Fibroblast of villous mesenchyme (primary cell): ENCODE results near the gene NUDT6. TPM values are rescaled to one million over a fixed set of nuclear protein-coding genes. Genes with fewer than 3 reads are reported as not detected.
A peak's percentile ranks its signal among the peaks of the same experiment; 100 is the strongest.

Source experiments
- DNase-seq: peaks from one replicate; pipeline ENCODE4 v3.0.0-alpha.2; 2010; ENCODE audit warnings: low read depth
- H3K4me3 ChIP-seq: 2 replicates; pipeline ENCODE4 v1.5.1; 2011; ENCODE audit warnings: low read depth, mild to moderate bottlenecking, low read length
- total RNA-seq: library from RNA; depleted of rRNA; stranded (reverse); fragments of >200 nt; gene quantifications from 2 replicates; pipeline ENCODE4 v1.2.3, GENCODE V29; 2012
- TF ChIP-seq, protein P1 (sequence below): IDR thresholded peaks from 2 replicates; pipeline ENCODE4 v1.5.1; 2012; ENCODE audit warnings: low read depth, mild to moderate bottlenecking, low read length; ENCODE audit not compliant: insufficient read depth

Gene NUDT6
- total RNA-seq, 1 donor, result 3.9 TPM

DNA sequence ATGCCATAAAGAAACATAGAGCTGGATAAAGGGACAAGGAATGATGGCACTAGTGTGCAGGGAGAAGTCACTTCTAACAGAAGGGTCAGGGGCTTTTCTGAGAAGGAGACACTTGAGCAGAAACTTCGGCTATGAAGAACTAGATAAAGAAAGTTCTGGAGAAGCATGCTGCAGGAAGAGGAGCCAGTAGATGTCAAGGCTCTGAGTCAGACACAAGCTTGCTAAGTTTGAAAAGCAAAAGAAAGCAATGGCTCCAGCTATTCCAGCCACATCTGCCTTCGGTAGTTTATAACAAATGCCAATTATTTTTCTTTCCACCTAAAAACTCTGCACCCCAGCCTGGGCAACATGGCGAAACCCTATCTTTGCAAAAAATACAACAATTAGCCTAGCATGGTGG lies 7.5 kb downstream of the NUDT6 start:
- no peak overlapping the region for H3K4me3 ChIP-seq
- peak; percentile 39 for DNase-seq
- TF ChIP-seq, protein P1, sequence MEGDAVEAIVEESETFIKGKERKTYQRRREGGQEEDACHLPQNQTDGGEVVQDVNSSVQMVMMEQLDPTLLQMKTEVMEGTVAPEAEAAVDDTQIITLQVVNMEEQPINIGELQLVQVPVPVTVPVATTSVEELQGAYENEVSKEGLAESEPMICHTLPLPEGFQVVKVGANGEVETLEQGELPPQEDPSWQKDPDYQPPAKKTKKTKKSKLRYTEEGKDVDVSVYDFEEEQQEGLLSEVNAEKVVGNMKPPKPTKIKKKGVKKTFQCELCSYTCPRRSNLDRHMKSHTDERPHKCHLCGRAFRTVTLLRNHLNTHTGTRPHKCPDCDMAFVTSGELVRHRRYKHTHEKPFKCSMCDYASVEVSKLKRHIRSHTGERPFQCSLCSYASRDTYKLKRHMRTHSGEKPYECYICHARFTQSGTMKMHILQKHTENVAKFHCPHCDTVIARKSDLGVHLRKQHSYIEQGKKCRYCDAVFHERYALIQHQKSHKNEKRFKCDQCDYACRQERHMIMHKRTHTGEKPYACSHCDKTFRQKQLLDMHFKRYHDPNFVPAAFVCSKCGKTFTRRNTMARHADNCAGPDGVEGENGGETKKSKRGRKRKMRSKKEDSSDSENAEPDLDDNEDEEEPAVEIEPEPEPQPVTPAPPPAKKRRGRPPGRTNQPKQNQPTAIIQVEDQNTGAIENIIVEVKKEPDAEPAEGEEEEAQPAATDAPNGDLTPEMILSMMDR, result no peak

DNA sequence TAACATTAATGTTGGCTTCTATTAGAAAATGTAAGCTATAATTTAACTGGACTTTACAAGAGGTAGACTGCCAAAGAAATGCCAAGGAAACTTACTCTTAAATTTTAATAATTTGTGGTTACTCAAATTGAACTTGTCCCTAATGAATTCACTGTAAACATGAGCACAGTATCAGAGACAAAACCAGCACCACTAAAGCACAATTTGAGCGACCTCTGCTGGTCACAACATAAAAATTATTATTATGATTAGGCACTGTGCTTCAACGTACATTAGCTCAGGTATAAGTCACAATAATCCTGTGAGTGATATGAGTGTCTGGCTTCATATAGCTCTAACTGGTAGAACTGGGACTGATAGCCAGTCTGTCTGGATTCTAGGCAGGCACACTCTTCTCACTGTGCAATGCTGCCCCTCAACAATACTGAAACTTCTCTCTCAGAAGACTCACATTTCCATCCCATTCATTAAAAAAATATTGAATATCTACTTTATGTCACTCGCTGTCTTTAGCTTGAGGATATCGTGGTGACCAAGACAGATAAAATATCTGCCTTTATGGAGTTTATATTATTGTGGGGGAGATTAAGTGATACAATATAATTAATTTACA lies 8.0 kb downstream of the NUDT6 start:
- peak; percentile 48 for DNase-seq
- H3K4me3 ChIP-seq, result no peak overlapping the region
- TF ChIP-seq, protein P1, result peak; percentile 44

DNA sequence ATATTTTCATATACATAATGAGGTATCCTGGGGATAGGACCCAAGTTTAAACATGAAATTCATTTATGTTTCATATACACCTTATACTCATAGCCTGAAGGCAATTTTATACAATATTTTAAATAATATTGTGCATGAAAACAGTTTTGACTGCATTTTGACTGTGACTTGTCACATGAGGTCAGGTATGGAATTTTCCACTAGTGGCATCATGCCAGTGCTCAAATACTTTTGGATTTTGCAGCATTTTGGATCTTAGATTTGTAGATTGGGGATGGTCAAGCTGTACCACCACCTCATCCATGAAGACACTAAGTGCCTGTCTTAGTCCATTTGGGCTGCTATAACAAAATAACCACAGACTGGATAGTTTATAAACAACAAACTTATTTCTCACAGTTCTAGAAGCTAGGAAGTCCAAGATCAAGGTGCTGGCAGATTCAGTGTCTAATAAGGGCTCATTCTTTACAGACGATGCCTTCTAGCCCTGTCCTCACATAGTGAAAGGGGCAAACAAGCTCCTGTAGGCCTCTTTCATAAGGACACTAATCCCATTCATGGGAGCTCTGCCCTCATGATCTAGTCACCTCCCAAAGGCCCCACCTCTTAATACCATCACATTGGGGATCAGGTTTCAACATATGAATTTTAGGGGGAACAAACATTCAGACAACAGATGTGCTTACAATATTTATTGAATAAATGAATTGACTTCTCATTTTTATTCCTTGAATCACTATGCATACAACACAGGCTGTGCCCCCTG lies 9.4 kb downstream of the NUDT6 start:
- no peak overlapping the region for H3K4me3 ChIP-seq
- no peak for DNase-seq
- TF ChIP-seq, protein P1, result no peak

DNA sequence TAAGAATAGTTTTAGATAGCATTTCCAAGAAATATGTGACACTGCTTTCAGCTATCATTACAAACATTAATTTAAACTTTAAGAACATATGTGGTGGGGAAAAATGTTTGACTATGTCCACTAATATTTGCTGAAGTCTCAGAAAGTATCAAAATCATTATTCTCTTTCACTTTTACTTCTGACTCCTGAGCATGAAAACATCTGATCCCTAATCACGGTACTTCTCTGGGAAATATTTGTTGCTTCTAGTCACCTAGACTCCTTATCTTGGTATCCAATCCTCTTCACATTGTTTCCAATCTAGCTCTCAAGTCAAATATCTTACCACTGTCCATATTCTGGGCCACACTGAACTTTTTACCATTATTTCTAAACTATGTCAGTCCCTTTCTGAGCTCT lies 10.8 kb downstream of the NUDT6 start:
- H3K4me3 ChIP-seq, result no peak overlapping the region
- TF ChIP-seq, protein P1, result no peak
- no peak for DNase-seq

DNA sequence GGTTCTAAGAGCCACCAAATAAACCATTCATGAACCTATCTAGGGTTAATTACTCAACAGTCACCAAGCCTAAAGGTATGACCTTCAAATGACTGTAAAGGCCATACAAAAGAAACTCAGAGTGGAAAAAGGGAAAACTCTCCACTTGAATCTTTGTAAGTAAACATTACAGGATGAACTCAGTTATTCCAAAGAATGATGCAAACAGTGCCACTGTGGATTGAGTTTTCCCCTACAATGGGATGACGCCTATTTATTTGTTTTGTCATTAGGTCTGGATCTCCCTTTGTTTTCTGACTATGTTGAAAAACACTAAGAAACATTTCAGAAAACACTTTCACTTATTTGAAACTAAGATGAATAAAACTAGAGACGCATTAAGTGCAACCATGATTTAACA lies 12.7 kb downstream of the NUDT6 start:
- TF ChIP-seq, protein P1, result no peak
- no peak overlapping the region for H3K4me3 ChIP-seq
- no peak for DNase-seq

DNA sequence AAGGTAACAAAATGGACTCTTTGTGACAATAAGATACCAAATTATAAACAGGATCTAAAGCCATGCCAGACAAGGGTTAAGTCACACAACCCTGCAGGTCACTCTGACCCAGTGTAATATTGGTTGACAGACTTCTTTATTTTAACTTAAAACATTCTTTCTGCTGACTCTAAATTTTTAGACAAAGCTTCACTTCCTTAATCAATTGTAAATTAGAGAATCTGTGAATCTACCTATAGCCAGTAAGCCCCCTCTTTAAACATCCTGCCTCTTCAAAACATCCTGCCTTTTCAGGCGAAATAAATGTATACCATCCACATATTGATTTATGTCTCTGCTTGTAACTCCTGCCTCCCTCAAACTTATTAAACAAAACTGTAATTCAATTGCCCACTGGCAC lies 14.2 kb downstream of the NUDT6 start:
- TF ChIP-seq, protein P1, result no peak
- no peak overlapping the region for H3K4me3 ChIP-seq
- no peak for DNase-seq
